ENCODE data around the gene PHF3. TPM values are rescaled to one million over a fixed set of nuclear protein-coding genes. Genes with fewer than 3 reads are reported as not detected.

PHF3 gene
- total RNA-seq, 1 donor from 2014 or later = 50.6 TPM

GRCh38 chr6:63708631-63709030, 73.0 kb downstream of the PHF3 start:
- no peak for TF ChIP-seq CTCF (conservative IDR thresholded peaks at IDR 0.05)
- DNase-seq (ENCODE audit: extremely low spot score, unreplicated experiment) = no peak
- Mint-ChIP-seq H3K4me3 (no peak overlapping the region), H3K27ac (no peak overlapping the region), H3K27me3 (no peaks in the 10 kb centered on the region), H3K36me3 (peaks cover 65% of the 10 kb centered on the region), H3K9me3 (no peaks in the 10 kb centered on the region), H3K4me1 (ENCODE audit: unreplicated experiment) (no peaks in the 10 kb centered on the region)

GRCh38 chr6:63709148-63709547, 73.5 kb downstream of the PHF3 start:
- H3K4me3 Mint-ChIP-seq = no peak overlapping the region
- no peak overlapping the region for H3K27ac Mint-ChIP-seq
- TF ChIP-seq CTCF (conservative IDR thresholded peaks at IDR 0.05) = no peak
- no peak for DNase-seq (ENCODE audit: extremely low spot score, unreplicated experiment)
- H3K27me3 Mint-ChIP-seq = no peaks in the 10 kb centered on the region
- H3K36me3 Mint-ChIP-seq = peaks cover 65% of the 10 kb centered on the region
- H3K9me3 Mint-ChIP-seq = no peaks in the 10 kb centered on the region
- no peaks in the 10 kb centered on the region for H3K4me1 Mint-ChIP-seq (ENCODE audit: unreplicated experiment)

- no peak overlapping the region for H3K27ac Mint-ChIP-seq
- no peak for TF ChIP-seq CTCF (conservative IDR thresholded peaks at IDR 0.05)
- no peak for DNase-seq (ENCODE audit: extremely low spot score, unreplicated experiment)
- H3K9me3 Mint-ChIP-seq = no peaks in the 10 kb centered on the region
- H3K27me3 Mint-ChIP-seq = no peaks in the 10 kb centered on the region
- H3K4me1 Mint-ChIP-seq (ENCODE audit: unreplicated experiment) = no peaks in the 10 kb centered on the region
- peaks cover 42% of the 10 kb centered on the region for H3K36me3 Mint-ChIP-seq
- H3K4me3 Mint-ChIP-seq = no peak overlapping the region
Measured at GRCh38 chr6:63713332-63713731, 77.7 kb downstream of the PHF3 start.

GRCh38 chr6:63714091-63714490, 78.5 kb downstream of the PHF3 start:
- Mint-ChIP-seq H3K4me1 (ENCODE audit: unreplicated experiment) (no peaks in the 10 kb centered on the region), H3K4me3 (no peak overlapping the region), H3K36me3 (peaks cover 42% of the 10 kb centered on the region), H3K9me3 (no peaks in the 10 kb centered on the region), H3K27me3 (no peaks in the 10 kb centered on the region), H3K27ac (no peak overlapping the region)
- TF ChIP-seq CTCF (conservative IDR thresholded peaks at IDR 0.05) = no peak
- DNase-seq (ENCODE audit: extremely low spot score, unreplicated experiment) = no peak

GRCh38 chr6:63716169-63716568, 80.6 kb downstream of the PHF3 start:
- no peaks in the 10 kb centered on the region for H3K27me3 Mint-ChIP-seq
- H3K4me1 Mint-ChIP-seq (ENCODE audit: unreplicated experiment) = no peaks in the 10 kb centered on the region
- no peak for DNase-seq (ENCODE audit: extremely low spot score, unreplicated experiment)
- H3K4me3 Mint-ChIP-seq = no peak overlapping the region
- no peak overlapping the region for H3K27ac Mint-ChIP-seq
- TF ChIP-seq CTCF (conservative IDR thresholded peaks at IDR 0.05) = no peak
- peaks cover 27% of the 10 kb centered on the region for H3K36me3 Mint-ChIP-seq
- H3K9me3 Mint-ChIP-seq = no peaks in the 10 kb centered on the region

- no peaks in the 10 kb centered on the region for H3K27me3 Mint-ChIP-seq
- H3K36me3 Mint-ChIP-seq = no peaks in the 10 kb centered on the region
- DNase-seq (ENCODE audit: extremely low spot score, unreplicated experiment) = no peak
- TF ChIP-seq CTCF (conservative IDR thresholded peaks at IDR 0.05) = no peak
- no peak overlapping the region for H3K4me3 Mint-ChIP-seq
- no peak overlapping the region for H3K27ac Mint-ChIP-seq
- no peaks in the 10 kb centered on the region for H3K4me1 Mint-ChIP-seq (ENCODE audit: unreplicated experiment)
- H3K9me3 Mint-ChIP-seq = no peaks in the 10 kb centered on the region
Measured at GRCh38 chr6:63721181-63721580, 85.6 kb downstream of the PHF3 start.
